ENCODE measurements around the gene SURF6.

GRCh38 chr9:133320421-133320881 lies 15.5 kb downstream of the SURF6 start:
- no peak for TF ChIP-seq HDGF (IDR thresholded peaks at IDR 0.05; ENCODE audit: borderline replicate concordance)
- TF ChIP-seq NFRKB (IDR thresholded peaks at IDR 0.05) = no peak
- no peak for TF ChIP-seq SP1 (IDR thresholded peaks at IDR 0.05)
- no peak for TF ChIP-seq PKNOX1 (IDR thresholded peaks at IDR 0.05)
- TF ChIP-seq ZNF384 (IDR thresholded peaks at IDR 0.05) = no peak
- no peak for TF ChIP-seq BHLHE40 (IDR thresholded peaks at IDR 0.05; ENCODE audit: borderline replicate concordance)
- TF ChIP-seq L3MBTL2 (conservative IDR thresholded peaks at IDR 0.05) = no peak
- no peak for TF ChIP-seq LEF1 (IDR thresholded peaks at IDR 0.05; ENCODE audit: borderline replicate concordance)
- no peak for TF ChIP-seq SUZ12 (IDR thresholded peaks at IDR 0.05)

Data from HEK293T (cell line).